Gastroesophageal sphincter (tissue), 3 donors: ENCODE results near the gene NRXN2.

Experiments used
- CTCF ChIP-seq, 4 experiments: fragments of 200-600 bp in 2 of 4; fragments of 450-650 bp in 2 of 4; sonication (generic) in 1 of 4; IDR thresholded peaks; one replicate each; pipeline ENCODE4 v1.5.1; 2017 to 2019; ENCODE audit warnings: antibody characterized with exemption in 4 of 4, mild to moderate bottlenecking in 2 of 4, moderate library complexity in 2 of 4
- EP300 ChIP-seq: sonication (generic); formaldehyde crosslinking; IDR thresholded peaks from one replicate; pipeline ENCODE4 v1.6.1; 2017; ENCODE audit warnings: antibody characterized with exemption, mild to moderate bottlenecking
- POLR2A ChIP-seq, 2 donors: fragments of 450-650 bp; IDR thresholded peaks; one replicate each; pipeline ENCODE4 v1.6.1; 2017; ENCODE audit warnings: antibody characterized with exemption in 2 of 2, mild to moderate bottlenecking in 2 of 2, moderate library complexity in 1 of 2
- POLR2AphosphoS5 ChIP-seq: sonication (generic); formaldehyde crosslinking; IDR thresholded peaks from one replicate; pipeline ENCODE4 v1.6.1; 2017; ENCODE audit warnings: antibody characterized with exemption

- TF ChIP-seq CTCF (IDR thresholded peaks at IDR 0.05), result no peak
- TF ChIP-seq POLR2AphosphoS5, result no peak
- TF ChIP-seq POLR2A (IDR thresholded peaks at IDR 0.05), result no peak
- TF ChIP-seq EP300, result no peak
These were observed 40.6 kb upstream of the NRXN2 start for GRCh38 chr11:64763526-64764039.
